ENCODE results near the gene MROH2A. TPM values are rescaled to one million over a fixed set of nuclear protein-coding genes. Genes with fewer than 3 reads are reported as not detected.

Gene MROH2A
- total RNA-seq, 1 donor from 2014 or later, result not detected

GRCh38 chr2:233761040-233761769, 16.9 kb upstream of the MROH2A start:
- Mint-ChIP-seq H3K9me3 (ENCODE audit: low read depth) (no peaks in the 10 kb centered on the region), H3K36me3 (ENCODE audit: low read depth) (no peaks in the 10 kb centered on the region), H3K4me1 (ENCODE audit: low read depth) (peaks cover 10% of the 10 kb centered on the region), H3K4me3 (ENCODE audit: unreplicated experiment) (no peak overlapping the region), H3K27me3 (ENCODE audit: low read depth) (peaks cover 11% of the 10 kb centered on the region), H3K27ac (ENCODE audit: unreplicated experiment) (no peak overlapping the region)
- DNase-seq (ENCODE audit: low spot score), result no peak
- TF ChIP-seq, protein P1, sequence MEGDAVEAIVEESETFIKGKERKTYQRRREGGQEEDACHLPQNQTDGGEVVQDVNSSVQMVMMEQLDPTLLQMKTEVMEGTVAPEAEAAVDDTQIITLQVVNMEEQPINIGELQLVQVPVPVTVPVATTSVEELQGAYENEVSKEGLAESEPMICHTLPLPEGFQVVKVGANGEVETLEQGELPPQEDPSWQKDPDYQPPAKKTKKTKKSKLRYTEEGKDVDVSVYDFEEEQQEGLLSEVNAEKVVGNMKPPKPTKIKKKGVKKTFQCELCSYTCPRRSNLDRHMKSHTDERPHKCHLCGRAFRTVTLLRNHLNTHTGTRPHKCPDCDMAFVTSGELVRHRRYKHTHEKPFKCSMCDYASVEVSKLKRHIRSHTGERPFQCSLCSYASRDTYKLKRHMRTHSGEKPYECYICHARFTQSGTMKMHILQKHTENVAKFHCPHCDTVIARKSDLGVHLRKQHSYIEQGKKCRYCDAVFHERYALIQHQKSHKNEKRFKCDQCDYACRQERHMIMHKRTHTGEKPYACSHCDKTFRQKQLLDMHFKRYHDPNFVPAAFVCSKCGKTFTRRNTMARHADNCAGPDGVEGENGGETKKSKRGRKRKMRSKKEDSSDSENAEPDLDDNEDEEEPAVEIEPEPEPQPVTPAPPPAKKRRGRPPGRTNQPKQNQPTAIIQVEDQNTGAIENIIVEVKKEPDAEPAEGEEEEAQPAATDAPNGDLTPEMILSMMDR (IDR thresholded peaks at IDR 0.05), result no peak

DNA sequence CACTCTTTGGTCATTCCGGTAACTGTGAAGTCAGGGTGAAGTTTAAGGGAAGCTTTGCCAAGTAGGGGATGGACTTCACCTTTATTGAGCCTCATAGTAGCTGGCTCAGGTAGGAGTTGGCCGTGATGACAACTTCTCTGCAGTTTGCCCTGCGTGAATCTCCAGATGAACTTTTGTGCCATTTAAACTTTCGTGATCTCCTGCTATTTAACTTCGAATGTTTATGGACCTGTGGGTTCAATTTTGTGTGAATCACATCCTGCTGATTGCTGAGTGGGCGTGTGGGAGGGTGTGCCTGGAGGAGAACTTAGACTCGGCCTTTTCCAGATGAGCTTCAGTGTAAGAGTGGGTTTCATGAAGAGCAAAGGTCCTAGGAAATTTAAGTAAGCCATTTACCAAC, 13.9 kb upstream of the MROH2A start:
- TF ChIP-seq, protein P1 (IDR thresholded peaks at IDR 0.05), result no peak
- Mint-ChIP-seq H3K27me3 (ENCODE audit: low read depth) (peaks cover 17% of the 10 kb centered on the region), H3K4me3 (ENCODE audit: unreplicated experiment) (no peak overlapping the region), H3K27ac (ENCODE audit: unreplicated experiment) (no peak overlapping the region), H3K9me3 (ENCODE audit: low read depth) (no peaks in the 10 kb centered on the region), H3K36me3 (ENCODE audit: low read depth) (no peaks in the 10 kb centered on the region), H3K4me1 (ENCODE audit: low read depth) (peaks cover 10% of the 10 kb centered on the region)
- no peak for DNase-seq (ENCODE audit: low spot score)

DNA sequence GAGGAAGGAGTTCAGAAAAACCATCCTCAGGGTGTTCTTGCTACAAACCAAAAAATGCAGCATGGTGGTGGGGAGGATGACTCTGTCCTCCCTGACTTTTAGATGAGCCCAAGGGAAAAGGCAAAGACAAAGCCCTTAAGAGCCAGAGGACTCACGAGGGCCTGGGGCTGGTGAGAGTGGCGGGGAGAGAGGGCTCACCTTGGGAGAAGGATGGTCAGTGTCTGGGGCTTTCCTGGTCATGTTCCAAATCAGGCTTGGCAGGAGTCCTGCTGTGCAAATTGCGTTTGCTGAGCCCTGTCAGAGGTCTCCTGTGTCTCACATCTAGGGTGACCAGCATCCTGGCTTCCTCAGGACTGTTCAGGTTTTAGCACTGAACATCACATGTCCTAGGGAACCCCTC, 13.4 kb upstream of the MROH2A start:
- TF ChIP-seq, protein P1 (IDR thresholded peaks at IDR 0.05), result no peak
- H3K4me3 Mint-ChIP-seq (ENCODE audit: unreplicated experiment), result no peak overlapping the region
- peaks cover 10% of the 10 kb centered on the region for H3K4me1 Mint-ChIP-seq (ENCODE audit: low read depth)
- H3K9me3 Mint-ChIP-seq (ENCODE audit: low read depth), result no peaks in the 10 kb centered on the region
- no peak for DNase-seq (ENCODE audit: low spot score)
- H3K27me3 Mint-ChIP-seq (ENCODE audit: low read depth), result peaks cover 18% of the 10 kb centered on the region
- no peak overlapping the region for H3K27ac Mint-ChIP-seq (ENCODE audit: unreplicated experiment)
- no peaks in the 10 kb centered on the region for H3K36me3 Mint-ChIP-seq (ENCODE audit: low read depth)

GRCh38 chr2:233766416-233766815, 11.7 kb upstream of the MROH2A start:
- DNase-seq (ENCODE audit: low spot score), result no peak

GRCh38 chr2:233768076-233768475, 10.1 kb upstream of the MROH2A start:
- Mint-ChIP-seq H3K4me3 (ENCODE audit: unreplicated experiment) (no peak overlapping the region), H3K9me3 (ENCODE audit: low read depth) (no peaks in the 10 kb centered on the region), H3K27ac (ENCODE audit: unreplicated experiment) (no peak overlapping the region), H3K4me1 (ENCODE audit: low read depth) (peaks cover 10% of the 10 kb centered on the region), H3K27me3 (ENCODE audit: low read depth) (peaks cover 26% of the 10 kb centered on the region), H3K36me3 (ENCODE audit: low read depth) (peaks cover 1% of the 10 kb centered on the region)
- TF ChIP-seq, protein P1 (IDR thresholded peaks at IDR 0.05), result no peak
- no peak for DNase-seq (ENCODE audit: low spot score)

More at GRCh38 chr2:233766416-233766815, 11.7 kb upstream of the MROH2A start:
- Mint-ChIP-seq H3K27me3 (ENCODE audit: low read depth) (peaks cover 24% of the 10 kb centered on the region), H3K27ac (ENCODE audit: unreplicated experiment) (no peak overlapping the region), H3K9me3 (ENCODE audit: low read depth) (no peaks in the 10 kb centered on the region), H3K4me1 (ENCODE audit: low read depth) (peaks cover 10% of the 10 kb centered on the region), H3K36me3 (ENCODE audit: low read depth) (peaks cover 1% of the 10 kb centered on the region), H3K4me3 (ENCODE audit: unreplicated experiment) (no peak overlapping the region)
- TF ChIP-seq, protein P1 (IDR thresholded peaks at IDR 0.05), result no peak
